ENCODE measurements around the gene OARD1. TPM values are rescaled to one million over a fixed set of nuclear protein-coding genes. Genes with fewer than 3 reads are reported as not detected.

Gene OARD1
- total RNA-seq, 2 donors from 2014 or later, result 15.0 to 27.4 TPM

- TF ChIP-seq CTCF (IDR thresholded peaks at IDR 0.05) (no peak), POLR2A (IDR thresholded peaks at IDR 0.05) (no peak)
- intact Hi-C loops (cut with DNase I), result no loop called here
- Histone ChIP-seq H3K27ac (peak overlapping the region; percentile 81 to 90 (median 86)), H3K4me3 (no peak overlapping the region), H3K27me3 (no peaks in the 10 kb centered on the region), H3K4me1 (peaks cover 79% of the 10 kb centered on the region), H3K9me3 (no peaks in the 10 kb centered on the region), H3K36me3 (replicated peaks in 1 of 2; ENCODE audit: insufficient read depth in 1 of 2, low read depth in 2 of 2) (no peaks in the 10 kb centered on the region)
- WGBS, 2 donors, result 65 to 83% methylated on average over 1 of the region's 1 CpG
- ATAC-seq, result no peak
- DNase-seq, result no peak
Measured at GRCh38 chr6:41040940-41041536, 31.1 kb downstream of the OARD1 start.

GRCh38 chr6:41040101-41040939, 31.8 kb downstream of the OARD1 start:
- Histone ChIP-seq H3K9me3 (no peaks in the 10 kb centered on the region), H3K4me3 (no peak overlapping the region), H3K4me1 (peaks cover 79% of the 10 kb centered on the region), H3K27ac (peak overlapping the region; percentile 81 to 90 (median 86)), H3K27me3 (no peaks in the 10 kb centered on the region), H3K36me3 (replicated peaks in 1 of 2; ENCODE audit: insufficient read depth in 1 of 2, low read depth in 2 of 2) (no peaks in the 10 kb centered on the region)
- intact Hi-C loops (cut with DNase I), result no loop called here
- ATAC-seq (peak; percentile 83), DNase-seq (peak; percentile 78 to 93 (median 84))
- WGBS, 2 donors, result 18 to 19% methylated on average over 6 of the region's 6 CpGs
- TF ChIP-seq POLR2A (IDR thresholded peaks at IDR 0.05), result no peak
- TF ChIP-seq CTCF (IDR thresholded peaks at IDR 0.05), result no peak

- TF ChIP-seq POLR2A (IDR thresholded peaks at IDR 0.05), result peak in 2 of 3 donors; percentile 33 to 50
- TF ChIP-seq CTCF (IDR thresholded peaks at IDR 0.05), result peak; percentile 70 to 94 (median 90)
- peak within 1 kb of the TSS in 1 of 2 donors; percentile 4 for H3K4me3 ChIP-seq
Measured at GRCh38 chr6:41039060-41039998, 32.8 kb downstream of the OARD1 start, which contains the start of gene UNC5CL. TSS of gene UNC5CL (minus strand) at chr6:41039221. CDS start at chr6:41035074, 4,147 bp downstream.

GRCh38 chr6:41038205-41038604, 34.0 kb downstream of the OARD1 start:
- Histone ChIP-seq H3K9me3 (no peaks in the 10 kb centered on the region), H3K27me3 (no peaks in the 10 kb centered on the region), H3K36me3 (replicated peaks in 1 of 2; ENCODE audit: insufficient read depth in 1 of 2, low read depth in 2 of 2) (peaks cover 0 to 3% of the 10 kb centered on the region in 2 donors), H3K27ac (peak overlapping the region; percentile 81 to 90 (median 86)), H3K4me1 (peaks cover 76% of the 10 kb centered on the region), H3K4me3 (no peak overlapping the region)
- 78 to 89% methylated on average over 3 of the region's 3 CpGs for WGBS, 2 donors
- DNase-seq, result no peak
- intact Hi-C loops (cut with DNase I), result no loop called here
- ATAC-seq, result no peak
- TF ChIP-seq CTCF (IDR thresholded peaks at IDR 0.05), result no peak

More at GRCh38 chr6:41039060-41039998, 32.8 kb downstream of the OARD1 start, which contains the start of gene UNC5CL:
- WGBS, 2 donors, result 46 to 58% methylated on average over 7 to 10 of the region's 10 CpGs
- DNase-seq (peak; percentile 82 to 83 (median 82)), ATAC-seq (peak; percentile 75)
- H3K27me3 ChIP-seq, result no peaks in the 10 kb centered on the region
- no peaks in the 10 kb centered on the region for H3K36me3 ChIP-seq (replicated peaks in 1 of 2; ENCODE audit: insufficient read depth in 1 of 2, low read depth in 2 of 2)
- H3K27ac ChIP-seq, result peak within 1 kb of the TSS; percentile 81 to 90 (median 86)
- intact Hi-C loops (cut with DNase I), result no loop called here
- H3K9me3 ChIP-seq, result no peaks in the 10 kb centered on the region
- H3K4me1 ChIP-seq, result peaks cover 76% of the 10 kb centered on the region

All from body of pancreas (tissue), 4 donors.